GM18526 (cell line): ENCODE measurements around the gene SEC23A.

Source experiments
- POLR2A ChIP-seq: IDR thresholded peaks from 3 replicates; pipeline ENCODE4 v1.6.1; 2011; ENCODE audit not compliant: insufficient read length; ENCODE audit errors: extremely low read depth

Gene SEC23A

GRCh38 chr14:39094515-39094914 is 8.5 kb downstream of the SEC23A start:
- no peak for TF ChIP-seq POLR2A

- TF ChIP-seq POLR2A, result no peak
These were observed 11.3 kb downstream of the SEC23A start for GRCh38 chr14:39091716-39092115.

- no peak for TF ChIP-seq POLR2A
These were observed 12.4 kb downstream of the SEC23A start for GRCh38 chr14:39090548-39091111.

DNA sequence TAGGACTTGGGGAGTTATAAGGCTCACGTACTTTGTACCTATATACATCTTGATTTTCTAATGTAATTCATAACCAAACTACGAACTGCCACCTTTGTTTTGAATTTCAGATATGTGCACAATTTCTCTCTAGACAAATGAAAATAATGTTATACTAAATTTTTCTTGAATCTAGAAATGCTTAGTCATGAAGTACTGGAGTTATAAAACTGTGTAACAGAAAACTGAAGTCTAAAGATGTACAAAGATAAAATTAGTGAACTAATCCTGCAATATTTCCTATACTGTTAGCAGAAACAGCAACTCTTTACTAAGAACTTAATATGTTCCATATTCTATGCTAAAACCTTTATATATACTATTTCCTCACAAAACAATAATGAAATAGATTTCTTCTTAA is 15.5 kb downstream of the SEC23A start:
- no peak for TF ChIP-seq POLR2A

GRCh38 chr14:39085933-39086332 is 17.1 kb downstream of the SEC23A start:
- no peak for TF ChIP-seq POLR2A

- no peak for TF ChIP-seq POLR2A
These were observed 19.9 kb downstream of the SEC23A start for GRCh38 chr14:39083127-39083526.

- TF ChIP-seq POLR2A, result no peak
These were observed 22.1 kb downstream of the SEC23A start for GRCh38 chr14:39080886-39081285.

DNA sequence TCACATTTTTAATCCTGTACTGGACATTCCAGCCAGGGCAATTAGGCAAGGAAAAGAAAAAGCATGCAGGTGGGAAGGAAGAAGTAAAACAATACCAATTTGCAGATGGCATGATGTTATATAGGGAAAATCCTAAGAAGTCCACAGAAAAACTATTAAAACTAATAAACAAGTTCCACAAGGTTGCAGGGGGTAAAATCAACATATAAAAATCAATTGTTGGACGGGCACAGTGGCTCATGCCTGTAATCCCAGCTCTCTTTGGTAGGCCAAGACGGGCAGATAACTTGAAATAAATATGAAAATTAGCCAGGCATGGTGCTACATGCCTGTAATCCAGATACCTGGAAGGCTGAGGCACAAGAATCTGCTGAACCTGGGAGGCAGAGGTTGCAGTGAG is 31.9 kb downstream of the SEC23A start:
- TF ChIP-seq POLR2A, result no peak

DNA sequence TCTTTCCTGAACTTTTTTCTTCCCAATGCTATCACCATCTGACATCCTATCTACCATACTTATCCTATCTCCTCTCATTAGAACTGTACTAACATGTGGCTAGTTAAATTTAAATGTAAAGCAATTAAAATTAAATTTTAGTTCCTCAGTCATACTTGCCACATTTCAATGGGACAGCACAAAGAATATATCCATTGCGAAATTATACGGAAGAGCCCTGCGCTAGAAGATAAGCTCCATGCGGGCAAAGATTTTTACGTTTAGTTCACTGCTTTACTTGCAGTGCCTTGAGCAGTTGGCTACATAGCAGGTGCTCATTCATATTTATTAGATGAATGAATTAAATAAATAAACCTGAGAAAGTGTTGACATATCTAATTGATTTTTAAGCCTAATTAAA is 33.1 kb downstream of the SEC23A start:
- no peak for TF ChIP-seq POLR2A

DNA sequence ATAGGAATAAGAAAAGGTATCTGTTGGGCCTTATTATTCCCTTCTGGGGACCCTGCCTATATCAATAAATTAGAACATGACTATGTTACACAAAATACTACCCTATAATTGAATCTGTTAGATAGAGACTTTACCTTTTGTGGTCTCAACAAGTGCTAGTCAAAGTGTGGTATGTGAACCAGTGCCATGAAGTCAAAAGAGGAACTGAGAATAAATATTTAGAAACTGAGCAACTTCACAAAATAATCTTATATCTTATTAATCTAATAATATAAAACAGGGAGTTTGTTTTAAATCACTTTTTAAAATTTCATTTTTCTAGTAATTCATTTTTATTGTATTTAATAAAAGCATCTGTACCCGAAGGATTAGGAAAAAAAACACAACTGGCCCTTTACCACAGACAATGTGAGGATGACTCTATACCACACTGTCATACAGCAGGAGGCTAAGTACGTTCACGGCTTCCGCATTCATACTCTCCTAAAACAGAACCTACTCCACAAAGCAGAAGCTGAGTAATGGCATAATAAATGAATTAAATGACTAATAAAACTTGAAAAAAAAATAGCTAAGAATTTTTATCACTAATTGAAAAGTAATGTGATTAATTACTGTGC is 42.1 kb downstream of the SEC23A start:
- no peak for TF ChIP-seq POLR2A

GRCh38 chr14:39055786-39056474 is 47.1 kb downstream of the SEC23A start:
- no peak for TF ChIP-seq POLR2A

DNA sequence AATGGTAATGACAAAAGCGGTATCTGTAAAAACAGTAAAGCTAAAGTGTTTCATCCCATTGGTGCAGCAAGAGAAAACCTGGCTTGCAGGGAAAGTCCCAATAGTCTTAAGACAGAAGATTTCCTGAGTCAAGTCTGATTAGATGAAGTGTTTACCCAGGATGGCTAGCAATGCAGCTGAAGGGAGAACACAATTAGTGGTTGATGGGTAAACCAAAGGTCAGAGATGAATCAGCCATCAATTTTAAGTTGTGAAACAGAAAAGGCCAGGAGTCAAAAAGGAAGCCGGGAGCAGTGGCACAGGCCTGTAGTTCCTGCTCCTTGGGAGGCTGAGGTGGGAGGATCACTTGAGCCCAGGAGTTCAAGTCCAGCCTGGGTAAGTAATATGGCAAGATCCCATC is 52.6 kb downstream of the SEC23A start:
- no peak for TF ChIP-seq POLR2A

DNA sequence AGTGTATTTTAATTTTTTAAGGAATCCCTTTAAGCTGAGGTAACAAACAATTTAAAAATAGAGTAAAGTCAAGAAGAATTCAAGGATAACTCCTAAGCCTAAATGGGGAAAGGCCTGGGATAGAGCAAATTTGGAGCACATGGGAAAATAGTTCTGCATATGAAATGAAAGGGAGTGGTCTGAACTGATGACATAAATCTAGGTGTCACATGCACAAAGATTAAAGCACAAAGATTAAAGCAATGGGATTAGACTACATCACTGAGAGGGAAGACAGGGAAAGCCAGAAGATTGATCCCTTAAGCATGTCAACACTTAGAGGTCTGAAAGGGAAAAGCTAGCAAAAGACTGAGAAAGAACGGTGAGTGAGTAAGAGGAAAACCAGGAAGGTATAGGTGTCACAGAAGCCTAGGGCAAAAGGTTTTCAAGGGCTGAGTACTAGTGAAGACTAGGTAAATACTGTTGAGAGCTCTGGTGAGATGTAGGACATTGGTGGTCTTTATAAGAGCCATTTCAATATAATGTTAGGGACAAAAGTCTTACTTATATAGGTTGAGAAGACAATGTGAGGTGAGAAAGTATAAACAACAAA is 59.6 kb downstream of the SEC23A start:
- no peak for TF ChIP-seq POLR2A

GRCh38 chr14:39040529-39040928 is 62.5 kb downstream of the SEC23A start:
- TF ChIP-seq POLR2A, result no peak

- TF ChIP-seq POLR2A, result no peak
These were observed 64.5 kb downstream of the SEC23A start for GRCh38 chr14:39038542-39038941.

GRCh38 chr14:39036760-39037159 is 66.3 kb downstream of the SEC23A start:
- no peak for TF ChIP-seq POLR2A

DNA sequence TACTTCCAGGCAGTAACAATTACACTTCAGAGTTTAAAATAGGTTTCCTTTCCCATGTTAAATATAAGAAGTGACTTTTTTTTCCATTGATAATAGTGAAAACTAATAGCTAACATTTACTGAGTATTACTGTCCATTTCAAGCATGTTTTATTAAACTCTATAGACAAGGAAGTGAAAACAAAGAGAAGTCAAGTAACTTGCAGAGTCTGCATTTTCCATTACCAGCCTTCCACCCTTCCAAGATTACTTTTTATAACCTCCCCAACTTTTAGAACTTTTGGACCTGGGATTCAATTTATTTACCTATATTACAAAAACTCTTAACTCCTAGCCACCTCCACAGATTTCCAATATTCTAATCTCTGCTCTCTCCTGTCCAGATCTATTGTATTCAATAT is 67.7 kb downstream of the SEC23A start:
- no peak for TF ChIP-seq POLR2A
